Ascending aorta (tissue), 2 donors: ENCODE results near the gene ENDOV. TPM values are rescaled to one million over a fixed set of nuclear protein-coding genes. Genes with fewer than 3 reads are reported as not detected.
A peak's percentile ranks its signal among the peaks of the same experiment; 100 is the strongest.

Source experiments
- DNase-seq, 2 donors: peaks; one replicate each; pipeline ENCODE4 v3.0.0-alpha.2; 2019; ENCODE audit warnings: low spot score in 2 of 2
- H3K27ac ChIP-seq, 2 donors: fragments of 200-600 bp; sonication (generic); one replicate each; pipeline ENCODE4 v1.5.1; 2016 to 2017; ENCODE audit warnings: mild to moderate bottlenecking in 1 of 2
- H3K27me3 ChIP-seq: fragments of 200-600 bp; sonication (generic); one replicate; pipeline ENCODE4 v1.5.1; 2017
- H3K36me3 ChIP-seq, 2 donors: fragments of 200-600 bp; sonication (generic); one replicate each; pipeline ENCODE4 v1.5.1; 2016
- H3K4me1 ChIP-seq, 2 donors: fragments of 200-600 bp; sonication (generic); one replicate each; pipeline ENCODE4 v1.5.1; 2016 to 2017; ENCODE audit warnings: mild to moderate bottlenecking in 1 of 2
- H3K4me3 ChIP-seq, 2 donors: fragments of 200-600 bp; sonication (generic); one replicate each; pipeline ENCODE4 v1.5.1; 2016 to 2017; ENCODE audit warnings: mild to moderate bottlenecking in 1 of 2
- H3K9me3 ChIP-seq, 2 donors: fragments of 200-600 bp; sonication (generic); one replicate each; pipeline ENCODE4 v1.5.1; 2016
- intact Hi-C: fragments of 100-400 bp; cut with DNase I; formaldehyde crosslinking; loops from one replicate; pipeline ENCODE4 v1.15.1; 2023
- total RNA-seq: library from RNA; depleted of rRNA; stranded (reverse); fragments of >200 nt; gene quantifications from one replicate; pipeline ENCODE4 v1.1.0, GENCODE V29; 2016
- TF ChIP-seq, protein P1 (sequence below), 3 experiments: fragments of 200-600 bp in 2 of 3; fragments of 450-650 bp in 1 of 3; sonication (generic) in 2 of 3; IDR thresholded peaks; one replicate each; pipeline ENCODE4 v1.5.1; 2016 to 2019; ENCODE audit warnings: antibody characterized with exemption in 3 of 3, mild to moderate bottlenecking in 1 of 3, moderate library complexity in 1 of 3

Gene ENDOV
- total RNA-seq, 1 donor from 2014 or later = 18.0 TPM

DNA sequence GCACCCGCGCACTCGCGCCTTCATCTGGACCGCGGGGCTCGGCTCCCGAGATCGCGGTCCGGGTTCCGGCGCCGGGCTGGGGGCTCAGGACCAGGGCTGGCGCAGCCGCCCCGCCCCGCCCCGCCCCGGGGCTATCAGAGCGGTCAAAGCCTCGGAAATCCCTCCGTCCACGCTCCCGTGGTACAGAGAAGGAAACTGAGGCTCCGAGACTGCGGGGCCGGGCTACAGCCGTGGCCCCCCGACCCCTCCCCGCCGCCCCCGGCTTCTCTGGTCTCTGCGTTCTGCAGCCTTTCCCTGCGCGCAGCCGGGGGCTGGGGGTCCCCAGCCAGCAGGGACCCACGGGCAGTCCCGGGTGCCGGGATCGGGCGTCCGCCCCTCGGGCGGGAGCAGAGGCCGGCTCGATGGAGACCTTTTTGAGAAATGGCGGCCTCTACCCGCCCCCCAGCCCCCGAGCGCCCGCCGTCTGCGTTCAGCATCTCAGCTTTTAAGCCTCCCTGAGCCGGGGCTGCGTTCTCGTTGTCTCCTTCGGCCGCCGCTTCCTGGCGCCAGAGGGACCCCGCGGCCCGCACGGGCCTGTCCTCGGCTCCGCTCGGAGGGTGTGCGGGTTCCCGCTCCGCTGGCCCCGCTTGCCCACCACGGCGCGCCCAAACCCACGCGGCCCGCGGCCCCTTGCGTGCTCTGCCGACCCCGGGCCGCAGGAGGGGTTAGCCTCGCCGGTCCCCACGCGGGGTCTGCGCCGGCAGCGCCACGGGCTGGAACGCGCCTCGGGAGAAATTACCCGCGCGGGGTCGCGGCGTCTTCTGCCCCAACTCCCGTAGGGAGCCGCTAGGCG lies 62.9 kb downstream of the ENDOV start:
- H3K27me3 ChIP-seq = peaks cover 39% of the 10 kb centered on the region
- TF ChIP-seq, protein P1, sequence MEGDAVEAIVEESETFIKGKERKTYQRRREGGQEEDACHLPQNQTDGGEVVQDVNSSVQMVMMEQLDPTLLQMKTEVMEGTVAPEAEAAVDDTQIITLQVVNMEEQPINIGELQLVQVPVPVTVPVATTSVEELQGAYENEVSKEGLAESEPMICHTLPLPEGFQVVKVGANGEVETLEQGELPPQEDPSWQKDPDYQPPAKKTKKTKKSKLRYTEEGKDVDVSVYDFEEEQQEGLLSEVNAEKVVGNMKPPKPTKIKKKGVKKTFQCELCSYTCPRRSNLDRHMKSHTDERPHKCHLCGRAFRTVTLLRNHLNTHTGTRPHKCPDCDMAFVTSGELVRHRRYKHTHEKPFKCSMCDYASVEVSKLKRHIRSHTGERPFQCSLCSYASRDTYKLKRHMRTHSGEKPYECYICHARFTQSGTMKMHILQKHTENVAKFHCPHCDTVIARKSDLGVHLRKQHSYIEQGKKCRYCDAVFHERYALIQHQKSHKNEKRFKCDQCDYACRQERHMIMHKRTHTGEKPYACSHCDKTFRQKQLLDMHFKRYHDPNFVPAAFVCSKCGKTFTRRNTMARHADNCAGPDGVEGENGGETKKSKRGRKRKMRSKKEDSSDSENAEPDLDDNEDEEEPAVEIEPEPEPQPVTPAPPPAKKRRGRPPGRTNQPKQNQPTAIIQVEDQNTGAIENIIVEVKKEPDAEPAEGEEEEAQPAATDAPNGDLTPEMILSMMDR (IDR thresholded peaks at IDR 0.05) = peak in 1 of 3 experiments; percentile 31
- intact Hi-C loops = no loop called here
- peaks cover 21 to 34% of the 10 kb centered on the region in 2 donors for H3K4me1 ChIP-seq
- H3K9me3 ChIP-seq = no peaks in the 10 kb centered on the region
- peak overlapping the region; percentile 29 to 60 for H3K4me3 ChIP-seq
- H3K27ac ChIP-seq = no peak overlapping the region
- H3K36me3 ChIP-seq = no peaks in the 10 kb centered on the region
- no peak for DNase-seq

GRCh38 chr17:80478487-80479245 lies 63.7 kb downstream of the ENDOV start:
- Histone ChIP-seq H3K4me1 (peaks cover 21 to 34% of the 10 kb centered on the region in 2 donors), H3K4me3 (peak overlapping the region; percentile 29 to 60)

DNA sequence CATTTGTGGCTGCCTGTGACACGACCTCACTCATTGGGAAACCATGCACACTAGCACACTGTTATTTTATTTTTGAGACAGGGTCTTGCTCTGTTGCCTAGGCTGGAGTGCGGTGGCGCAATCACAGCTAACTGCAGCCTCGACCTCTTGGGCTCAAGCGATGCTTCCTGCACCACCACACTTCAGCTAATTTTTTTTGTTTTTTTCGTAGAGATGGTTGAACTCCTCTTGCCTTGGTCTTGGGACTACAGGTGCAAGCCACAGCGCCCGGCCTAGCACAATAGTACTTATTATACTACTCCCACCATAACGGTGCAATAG lies 64.2 kb downstream of the ENDOV start:
- H3K4me1 ChIP-seq = peaks cover 21 to 34% of the 10 kb centered on the region in 2 donors
- intact Hi-C loops = no loop called here
- H3K27me3 ChIP-seq = peaks cover 35% of the 10 kb centered on the region
- DNase-seq = no peak
- TF ChIP-seq, protein P1 (IDR thresholded peaks at IDR 0.05) = no peak
- H3K9me3 ChIP-seq = no peaks in the 10 kb centered on the region
- H3K4me3 ChIP-seq = no peak overlapping the region
- no peak overlapping the region for H3K27ac ChIP-seq
- H3K36me3 ChIP-seq = no peaks in the 10 kb centered on the region

More at GRCh38 chr17:80478487-80479245, 63.7 kb downstream of the ENDOV start:
- H3K36me3 ChIP-seq = no peaks in the 10 kb centered on the region
- intact Hi-C loops = no loop called here
- TF ChIP-seq, protein P1 (IDR thresholded peaks at IDR 0.05) = no peak
- H3K27me3 ChIP-seq = peaks cover 39% of the 10 kb centered on the region
- H3K27ac ChIP-seq = no peak overlapping the region
- no peaks in the 10 kb centered on the region for H3K9me3 ChIP-seq
- DNase-seq = no peak

GRCh38 chr17:80480248-80480647 lies 65.3 kb downstream of the ENDOV start:
- intact Hi-C loops = no loop called here
- TF ChIP-seq, protein P1 (IDR thresholded peaks at IDR 0.05) = no peak
- Histone ChIP-seq H3K4me1 (peaks cover 21 to 25% of the 10 kb centered on the region in 2 donors), H3K36me3 (no peaks in the 10 kb centered on the region), H3K9me3 (no peaks in the 10 kb centered on the region), H3K4me3 (no peak overlapping the region), H3K27me3 (peaks cover 35% of the 10 kb centered on the region), H3K27ac (no peak overlapping the region)
- no peak for DNase-seq

DNA sequence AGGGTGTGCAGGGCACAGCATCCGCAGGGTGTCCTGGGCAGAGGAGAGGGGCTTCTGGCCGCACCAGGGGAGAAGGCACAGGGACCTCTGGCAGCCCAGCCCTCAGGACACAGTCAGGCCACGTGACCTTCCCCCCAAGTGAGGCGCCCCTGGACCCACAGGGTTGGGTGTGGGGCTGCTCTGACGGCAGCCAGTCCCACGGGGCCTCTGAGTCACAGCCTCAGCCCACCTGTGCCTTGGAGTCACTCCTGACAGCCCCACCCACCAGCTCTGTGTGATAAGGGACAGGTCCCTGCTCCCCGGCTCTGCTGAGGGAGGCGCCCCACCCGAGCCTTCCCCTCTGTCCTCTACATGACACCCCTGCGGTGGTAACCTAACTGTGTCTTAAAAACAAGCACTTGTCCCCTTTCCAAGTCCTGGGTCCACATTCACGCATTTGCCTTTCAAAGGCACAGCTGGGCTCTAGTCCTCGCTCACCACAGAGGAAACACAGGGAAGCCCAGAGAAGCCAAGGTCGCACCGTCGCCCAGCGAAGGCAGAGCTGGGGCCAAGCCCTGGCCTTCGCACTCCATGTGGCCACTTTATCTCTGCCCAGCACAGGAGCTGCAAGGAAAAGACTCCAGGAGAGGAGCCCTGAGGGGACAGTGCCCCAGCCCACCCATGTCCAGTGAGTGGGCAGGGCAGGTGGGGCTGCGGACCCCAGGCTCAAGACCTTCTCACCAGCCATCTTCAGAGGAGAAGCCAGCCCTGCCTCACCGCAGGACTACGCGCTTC lies 66.5 kb downstream of the ENDOV start:
- DNase-seq = no peak
- Histone ChIP-seq H3K27me3 (peaks cover 30% of the 10 kb centered on the region), H3K9me3 (no peaks in the 10 kb centered on the region), H3K27ac (no peak overlapping the region), H3K4me1 (peaks cover 16 to 19% of the 10 kb centered on the region in 2 donors), H3K4me3 (no peak overlapping the region), H3K36me3 (no peaks in the 10 kb centered on the region)
- intact Hi-C loops = no loop called here
- TF ChIP-seq, protein P1 (IDR thresholded peaks at IDR 0.05) = no peak
